NCI-H1417 treated with DMSO at 0.1 percent for 48 hours (cell line): ENCODE data around the gene UBD.

ENCODE experiments used
- DNase-seq: peaks from one replicate; lab custom pipeline; 2025; lab: John Stamatoyannopoulos, UW

Gene UBD

GRCh38 chr6:29521006-29521680 lies 38.4 kb downstream of the UBD start:
- DNase-seq = no peak

- DNase-seq = no peak
Observed at GRCh38 chr6:29520232-29520631, 39.3 kb downstream of the UBD start.

GRCh38 chr6:29519291-29520010 lies 40.1 kb downstream of the UBD start:
- DNase-seq = no peak

- no peak for DNase-seq
Observed at GRCh38 chr6:29517728-29518440, 41.6 kb downstream of the UBD start.

GRCh38 chr6:29517245-29517644 lies 42.3 kb downstream of the UBD start:
- no peak for DNase-seq

- no peak for DNase-seq
Observed at GRCh38 chr6:29516108-29516507, 43.4 kb downstream of the UBD start.

- DNase-seq = no peak
Observed at GRCh38 chr6:29510746-29511300, 48.7 kb downstream of the UBD start.

- no peak for DNase-seq
Observed at GRCh38 chr6:29510202-29510601, 49.3 kb downstream of the UBD start.

- no peak for DNase-seq
Observed at GRCh38 chr6:29509711-29510110, 49.8 kb downstream of the UBD start.

GRCh38 chr6:29509239-29509638 lies 50.3 kb downstream of the UBD start:
- DNase-seq = no peak

- DNase-seq = no peak
Observed at GRCh38 chr6:29507319-29507718, 52.2 kb downstream of the UBD start.

- DNase-seq = no peak
Observed at GRCh38 chr6:29506446-29507067, 53.0 kb downstream of the UBD start.

GRCh38 chr6:29505808-29506207 lies 53.7 kb downstream of the UBD start:
- DNase-seq = no peak
